ENCODE results near the gene TM7SF2. TPM values are rescaled to one million over a fixed set of nuclear protein-coding genes. Genes with fewer than 3 reads are reported as not detected.

The TM7SF2 gene
- total and polyA plus RNA-seq, 8 donors, result 7.6 to 118 (median 41.5) TPM

DNA sequence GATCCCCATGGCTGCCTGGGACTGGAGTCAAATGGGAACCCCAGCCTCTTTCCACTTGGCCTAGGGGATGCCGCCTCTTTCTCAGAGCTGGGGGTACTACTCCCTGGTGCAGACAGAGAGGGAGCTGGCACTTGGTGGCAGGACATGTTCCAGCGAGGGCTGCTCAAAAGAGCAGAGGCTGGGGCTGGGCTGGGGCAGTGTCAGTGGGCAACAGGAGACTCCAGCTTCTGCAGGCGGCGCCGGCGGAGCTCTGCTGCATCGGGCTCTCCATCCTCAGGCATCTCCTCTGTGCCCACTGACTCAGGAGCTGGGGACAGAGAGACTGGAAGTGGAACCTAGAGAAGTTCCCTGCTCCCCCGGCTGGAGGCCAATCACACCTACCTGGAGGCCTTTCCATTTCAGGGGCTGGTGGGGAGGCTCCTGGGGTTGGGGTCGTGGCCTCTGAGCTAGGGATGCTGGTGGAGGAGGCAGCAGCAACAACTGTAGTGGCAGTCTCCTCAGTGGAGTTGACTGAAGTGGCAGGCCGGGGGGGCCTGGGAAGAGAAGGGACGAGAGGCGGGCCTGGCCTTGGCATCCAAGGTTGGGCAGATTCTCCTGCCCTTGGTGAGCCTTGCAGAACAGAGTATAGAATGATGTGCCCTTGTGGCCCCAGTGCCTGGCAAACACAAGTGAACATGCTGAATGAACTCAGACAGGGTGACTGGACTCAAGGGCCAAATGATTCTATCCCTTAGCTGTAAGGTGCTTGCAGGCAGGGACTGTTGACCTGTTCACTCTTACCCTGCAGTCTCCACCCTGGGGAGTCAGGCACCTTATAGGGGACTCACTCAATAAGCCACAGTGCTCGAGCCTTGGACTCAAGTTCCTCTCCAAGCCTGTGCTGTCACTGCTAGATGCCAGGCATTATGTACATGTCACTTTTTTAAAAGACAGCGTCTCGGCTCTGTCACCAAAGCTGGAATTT lies 16.8 kb downstream of the TM7SF2 start:
- Histone ChIP-seq H3K27me3 (no peaks in the 10 kb centered on the region), H3K27ac (no peak overlapping the region), H3K4me3 (no peak overlapping the region), H3K36me3 (peaks cover 82 to 92% (median 89%) of the 10 kb centered on the region in 4 donors), H3K4me1 (peaks cover 12 to 44% (median 38%) of the 10 kb centered on the region in 4 donors), H3K9me3 (no peaks in the 10 kb centered on the region)
- intact Hi-C loops (cut with DNase I; ENCODE audit: low total_unique reads), result loop anchor here (10.0 kb wide), 1 partner anchor 46 kb away; the partner anchor contains the start of gene SPDYC
- no peak for TF ChIP-seq POLR2AphosphoS5 (IDR thresholded peaks at IDR 0.05)
- TF ChIP-seq EP300 (IDR thresholded peaks at IDR 0.05), result no peak
- DNase-seq, result no peak
- WGBS, 5 donors, result 78 to 87% (median 83%) methylated on average over 9 to 15 of the region's 15 CpGs

DNA sequence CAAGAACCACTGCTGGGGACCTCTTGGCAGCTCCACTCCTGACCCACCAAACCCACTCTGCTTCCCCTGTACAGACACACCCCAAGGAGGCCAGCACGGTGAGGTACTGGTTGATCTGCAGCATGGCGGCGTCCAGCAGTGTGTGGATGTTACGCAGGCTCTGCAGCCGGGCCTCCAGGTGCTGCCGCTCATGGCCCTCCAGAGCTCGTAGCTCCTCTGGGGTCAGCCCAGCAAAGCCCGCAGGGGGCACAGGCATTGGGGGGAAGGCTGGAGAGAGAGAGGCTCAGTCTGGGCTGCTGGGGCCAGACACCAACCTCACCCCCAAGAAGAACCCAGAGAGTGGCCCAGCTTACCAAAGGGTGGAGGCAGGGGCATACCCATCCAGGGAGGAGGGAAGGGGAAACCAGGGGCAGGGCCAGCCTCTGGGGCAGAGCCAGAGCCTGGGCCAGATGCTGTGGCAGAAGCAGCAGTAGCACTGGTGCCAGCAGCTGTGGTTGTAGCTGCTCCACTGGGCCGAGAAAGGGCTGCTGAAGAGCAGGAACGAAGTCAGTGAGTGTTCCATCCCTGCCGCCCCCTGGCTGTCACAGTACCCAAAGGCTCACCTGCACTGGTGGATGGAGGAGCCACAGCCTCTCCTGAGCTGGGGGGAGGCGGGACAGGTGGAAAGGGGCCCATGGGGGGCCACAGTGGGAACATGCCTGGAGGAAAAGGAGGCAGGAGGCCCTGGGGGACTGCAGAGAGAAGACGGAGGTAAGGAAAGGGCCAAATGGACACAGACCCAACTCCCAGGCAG lies 18.2 kb downstream of the TM7SF2 start:
- DNase-seq, result no peak
- intact Hi-C loops (cut with DNase I; ENCODE audit: low total_unique reads), result loop anchor here (10.0 kb wide), 1 partner anchor 45 kb away; the partner anchor contains the start of gene SPDYC

DNA sequence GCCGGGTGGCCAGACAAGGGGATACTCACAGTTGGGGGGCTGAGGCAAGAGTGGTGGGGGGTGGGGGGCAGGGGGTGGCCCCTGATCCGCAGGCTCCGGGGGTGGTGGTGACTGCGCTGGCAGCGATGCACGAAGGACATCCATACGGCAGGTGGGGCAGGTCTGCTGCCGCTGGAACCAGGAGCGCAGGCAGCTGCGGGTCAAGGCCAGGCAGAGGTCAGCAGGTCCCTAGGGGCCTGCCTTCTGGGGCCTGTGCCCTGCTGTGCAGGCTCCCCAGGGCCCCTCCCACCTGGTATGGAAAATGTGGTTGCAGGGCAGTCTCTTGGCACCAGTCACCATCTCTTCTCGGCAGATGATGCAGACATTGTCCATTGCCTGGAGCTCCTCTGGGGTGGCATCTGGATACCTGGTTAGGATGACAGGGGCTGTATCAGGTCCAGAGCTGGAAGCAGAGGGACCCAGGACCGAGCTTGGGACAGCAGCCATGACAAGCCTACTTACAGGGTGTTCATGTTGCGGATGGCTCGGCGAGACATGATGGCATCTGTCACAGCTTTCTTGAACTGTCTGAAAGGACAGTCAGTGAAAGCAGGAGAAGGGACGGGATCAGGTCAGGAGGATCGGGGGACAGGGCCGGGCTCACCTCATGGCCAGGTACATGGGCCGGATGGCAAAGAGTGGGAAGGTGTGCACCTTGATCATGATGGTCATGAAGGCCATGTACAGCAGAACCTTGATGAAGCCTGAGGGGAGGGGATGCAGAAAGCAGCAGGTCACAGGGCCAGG lies 19.2 kb downstream of the TM7SF2 start:
- peaks cover 70 to 73% (median 72%) of the 10 kb centered on the region in 4 donors for H3K36me3 ChIP-seq
- DNase-seq, result no peak
- peaks cover 19 to 42% (median 37%) of the 10 kb centered on the region in 4 donors for H3K4me1 ChIP-seq
- intact Hi-C loops (cut with DNase I; ENCODE audit: low total_unique reads), result no loop called here
- H3K27ac ChIP-seq, result no peak overlapping the region
- no peaks in the 10 kb centered on the region for H3K27me3 ChIP-seq
- no peak overlapping the region for H3K4me3 ChIP-seq
- no peak for TF ChIP-seq POLR2A (IDR thresholded peaks at IDR 0.05)
- 78 to 89% (median 83%) methylated on average over 11 to 19 of the region's 19 CpGs for WGBS, 5 donors
- H3K9me3 ChIP-seq, result no peaks in the 10 kb centered on the region

More for the DNA sequence above, 18.2 kb downstream of the TM7SF2 start:
- Histone ChIP-seq H3K4me3 (no peak overlapping the region), H3K27ac (no peak overlapping the region), H3K36me3 (peaks cover 78 to 83% (median 82%) of the 10 kb centered on the region in 4 donors), H3K4me1 (peaks cover 13 to 37% (median 33%) of the 10 kb centered on the region in 4 donors), H3K27me3 (no peaks in the 10 kb centered on the region), H3K9me3 (no peaks in the 10 kb centered on the region)
- TF ChIP-seq POLR2A (IDR thresholded peaks at IDR 0.05) (no peak), EP300 (IDR thresholded peaks at IDR 0.05) (no peak), POLR2AphosphoS5 (IDR thresholded peaks at IDR 0.05) (no peak)
- TF ChIP-seq, protein P1, sequence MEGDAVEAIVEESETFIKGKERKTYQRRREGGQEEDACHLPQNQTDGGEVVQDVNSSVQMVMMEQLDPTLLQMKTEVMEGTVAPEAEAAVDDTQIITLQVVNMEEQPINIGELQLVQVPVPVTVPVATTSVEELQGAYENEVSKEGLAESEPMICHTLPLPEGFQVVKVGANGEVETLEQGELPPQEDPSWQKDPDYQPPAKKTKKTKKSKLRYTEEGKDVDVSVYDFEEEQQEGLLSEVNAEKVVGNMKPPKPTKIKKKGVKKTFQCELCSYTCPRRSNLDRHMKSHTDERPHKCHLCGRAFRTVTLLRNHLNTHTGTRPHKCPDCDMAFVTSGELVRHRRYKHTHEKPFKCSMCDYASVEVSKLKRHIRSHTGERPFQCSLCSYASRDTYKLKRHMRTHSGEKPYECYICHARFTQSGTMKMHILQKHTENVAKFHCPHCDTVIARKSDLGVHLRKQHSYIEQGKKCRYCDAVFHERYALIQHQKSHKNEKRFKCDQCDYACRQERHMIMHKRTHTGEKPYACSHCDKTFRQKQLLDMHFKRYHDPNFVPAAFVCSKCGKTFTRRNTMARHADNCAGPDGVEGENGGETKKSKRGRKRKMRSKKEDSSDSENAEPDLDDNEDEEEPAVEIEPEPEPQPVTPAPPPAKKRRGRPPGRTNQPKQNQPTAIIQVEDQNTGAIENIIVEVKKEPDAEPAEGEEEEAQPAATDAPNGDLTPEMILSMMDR (IDR thresholded peaks at IDR 0.05), result no peak
- WGBS, 5 donors, result 80 to 88% (median 86%) methylated on average over 13 of the region's 13 CpGs

DNA sequence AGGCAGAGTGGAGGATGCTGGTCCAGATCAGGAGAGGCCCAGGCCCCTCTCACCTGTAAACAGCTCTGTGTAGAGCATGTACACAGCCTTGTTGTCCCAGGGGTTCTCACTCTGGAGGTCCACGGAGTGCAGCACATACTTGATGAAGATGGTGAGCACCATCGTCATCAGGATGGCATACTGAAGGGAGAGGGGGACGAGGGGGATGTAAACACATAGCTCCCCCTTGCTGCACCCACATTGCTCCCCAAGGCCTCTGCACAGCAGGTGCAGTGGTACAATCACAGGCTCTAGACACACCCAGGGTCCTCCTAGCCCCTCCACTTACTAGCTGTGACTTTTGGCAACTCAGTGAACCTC lies 19.7 kb downstream of the TM7SF2 start:
- 65 to 97% (median 76%) methylated on average over 3 of the region's 3 CpGs for WGBS, 5 donors
- no peak for DNase-seq

More for the DNA sequence above, 19.7 kb downstream of the TM7SF2 start:
- H3K4me1 ChIP-seq, result peaks cover 24 to 47% (median 42%) of the 10 kb centered on the region in 4 donors
- peaks cover 64 to 67% (median 66%) of the 10 kb centered on the region in 4 donors for H3K36me3 ChIP-seq
- no peak overlapping the region for H3K27ac ChIP-seq
- H3K27me3 ChIP-seq, result no peaks in the 10 kb centered on the region
- no peak overlapping the region for H3K4me3 ChIP-seq
- H3K9me3 ChIP-seq, result no peaks in the 10 kb centered on the region
- intact Hi-C loops (cut with DNase I; ENCODE audit: low total_unique reads), result no loop called here
- TF ChIP-seq POLR2A (IDR thresholded peaks at IDR 0.05), result no peak
- TF ChIP-seq, protein P1 (IDR thresholded peaks at IDR 0.05), result no peak
- TF ChIP-seq POLR2AphosphoS5 (IDR thresholded peaks at IDR 0.05), result no peak
- TF ChIP-seq EP300 (IDR thresholded peaks at IDR 0.05), result no peak
